ENCODE results near the gene WDR33.

DNA sequence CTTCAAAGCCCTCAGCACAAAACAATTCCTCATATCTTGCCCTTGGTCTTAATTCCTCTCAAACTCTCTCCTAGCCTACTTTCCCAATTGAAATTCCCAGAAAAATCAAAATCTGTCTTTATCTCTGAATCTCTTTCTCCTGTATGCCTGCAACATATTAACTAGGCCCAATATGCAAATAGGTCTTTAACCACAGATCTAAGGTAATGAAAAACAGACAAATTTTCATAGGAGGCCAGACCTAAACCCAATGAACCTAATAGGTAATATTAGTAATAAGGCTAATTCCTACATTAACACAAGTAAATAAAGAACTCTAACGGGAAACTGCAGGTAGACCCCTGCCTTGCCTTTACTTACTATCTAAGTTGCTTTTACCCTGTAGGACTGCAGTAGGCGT, 41.4 kb downstream of the WDR33 start:
- no peak for TF ChIP-seq CTCF (IDR thresholded peaks at IDR 0.05)
- TF ChIP-seq POLR2A (IDR thresholded peaks at IDR 0.05), result no peak
